H1 (cell line): ENCODE measurements around the gene LILRB3. TPM values are rescaled to one million over a fixed set of nuclear protein-coding genes. Genes with fewer than 3 reads are reported as not detected.

ENCODE experiments used
- CTCF ChIA-PET: fragments of 300-600 bp; sonication (Branson Sonifier 250); formaldehyde crosslinking; loops from one replicate; lab custom pipeline; 2021; ENCODE audit not compliant: partially characterized antibody; lab: Charles Lee
- POLR2A ChIA-PET: fragments of 300-600 bp; sonication (Branson Sonifier 250); formaldehyde crosslinking; loops from one replicate; lab custom pipeline; 2021; ENCODE audit warnings: inconsistent platforms; ENCODE audit not compliant: partially characterized antibody; lab: Charles Lee
- DNase-seq, 2 experiments: peaks; one replicate each; pipeline versions ENCODE4 v3.0.0 to v3.0.0-alpha.2; 2010 to 2022; ENCODE audit warnings: low spot score in 2 of 2, low read depth in 1 of 2, mixed read lengths in 1 of 2
- FAIRE-seq: peaks from 2 replicates; lab custom pipeline; 2011; peaks lifted over from hg19 to GRCh38; lab: Jason Lieb, UNC
- H2AFZ ChIP-seq: 2 replicates; pipeline ENCODE4 v1.8.1; 2012; ENCODE audit warnings: low read length, inconsistent platforms
- H2AK5ac ChIP-seq: 2 replicates; pipeline ENCODE4 v1.6.1; 2013; ENCODE audit warnings: low read depth, low read length
- H2BK120ac ChIP-seq: replicated peaks from 2 replicates; pipeline ENCODE3; 2013; ENCODE audit warnings: low read depth, low read length, inconsistent platforms
- H2BK12ac ChIP-seq: 2 replicates; pipeline ENCODE4 v1.6.1; 2013; ENCODE audit warnings: low read depth, low read length
- H2BK15ac ChIP-seq: 2 replicates; pipeline ENCODE4 v1.6.1; 2013; ENCODE audit warnings: low read length
- H2BK20ac ChIP-seq: 2 replicates; pipeline ENCODE4 v1.6.1; 2013; ENCODE audit warnings: low read length
- H2BK5ac ChIP-seq: 2 replicates; pipeline ENCODE4 v1.6.1; 2013; ENCODE audit warnings: low read depth, low read length
- H3K14ac ChIP-seq: 2 replicates; pipeline ENCODE4 v1.6.1; 2013; ENCODE audit warnings: inconsistent platforms; ENCODE audit not compliant: insufficient read length
- H3K18ac ChIP-seq: 2 replicates; pipeline ENCODE4 v1.6.1; 2013; ENCODE audit warnings: low read length; ENCODE audit errors: extremely low read depth
- H3K23ac ChIP-seq: 2 replicates; pipeline ENCODE4 v1.6.1; 2013; ENCODE audit warnings: inconsistent platforms; ENCODE audit not compliant: insufficient read length
- H3K23me2 ChIP-seq: 2 replicates; pipeline ENCODE4 v1.6.1; 2013; ENCODE audit warnings: low read depth, low read length
- H3K27ac ChIP-seq: 2 replicates; pipeline ENCODE4 v1.6.1; 2011; ENCODE audit warnings: low read depth, low read length, inconsistent platforms
- H3K27me3 ChIP-seq, 4 experiments: replicated peaks in 1 of 4; 1 replicate in 1 of 4; 2 replicates in 3 of 4; pipeline versions ENCODE4 v1.6.1 to v1.8.1; 2011 to 2013; ENCODE audit warnings: low read length in 3 of 4, mild to moderate bottlenecking in 3 of 4, inconsistent platforms in 2 of 4, mixed read lengths in 2 of 4, moderate library complexity in 1 of 4; ENCODE audit not compliant: control insufficient read depth in 3 of 4, insufficient read depth in 3 of 4; ENCODE audit errors: extremely low read depth in 1 of 4
- H3K36me3 ChIP-seq, 4 experiments: 2 replicates each; pipeline versions ENCODE4 v1.6.1 to v1.8.1; 2011 to 2013; ENCODE audit warnings: mild to moderate bottlenecking in 4 of 4, low read length in 3 of 4, moderate library complexity in 2 of 4, control low read depth in 1 of 4, inconsistent platforms in 1 of 4; ENCODE audit not compliant: insufficient read depth in 4 of 4, control insufficient read depth in 2 of 4
- H3K4ac ChIP-seq: replicated peaks from 2 replicates; pipeline ENCODE3; 2013; ENCODE audit warnings: low read length, low read depth, mixed read lengths, inconsistent platforms; ENCODE audit not compliant: insufficient read length
- H3K4me1 ChIP-seq, 4 experiments: replicated peaks in 1 of 4; 1 replicate in 1 of 4; 2 replicates in 3 of 4; pipeline versions ENCODE4 v1.6.1 to v1.8.1; 2011 to 2013; ENCODE audit warnings: low read length in 3 of 4, inconsistent platforms in 2 of 4, mixed read lengths in 1 of 4; ENCODE audit not compliant: insufficient read depth in 4 of 4, control insufficient read depth in 3 of 4
- H3K4me2 ChIP-seq, 2 experiments: 2 replicates each; pipeline versions ENCODE4 v1.6.1 to v1.8.1; 2011 to 2013; ENCODE audit warnings: low read depth in 2 of 2, low read length in 2 of 2, control low read depth in 1 of 2, inconsistent platforms in 1 of 2, mild to moderate bottlenecking in 1 of 2; ENCODE audit not compliant: insufficient read depth in 1 of 2
- H3K4me3 ChIP-seq, 4 experiments: fragments of 200-600, 300-600 bp in 1 of 4; sonication (generic), shearing (Covaris generic), sonication (Bioruptor Twin) in 1 of 4; 2 replicates each; pipeline versions ENCODE4 v1.5.1 to v1.8.1; 2011 to 2016; ENCODE audit warnings: low read length in 4 of 4, low read depth in 3 of 4, control low read depth in 2 of 4, inconsistent platforms in 2 of 4, mild to moderate bottlenecking in 2 of 4, mixed read lengths in 1 of 4, moderate library complexity in 1 of 4; ENCODE audit not compliant: insufficient read depth in 2 of 4; ENCODE audit errors: extremely low read depth in 1 of 4
- H3K56ac ChIP-seq: replicated peaks from 2 replicates; pipeline ENCODE3; 2013; ENCODE audit warnings: low read depth, mild to moderate bottlenecking, mixed read lengths, low read length, inconsistent platforms; ENCODE audit not compliant: insufficient read length
- H3K79me1 ChIP-seq: 2 replicates; pipeline ENCODE4 v1.6.1; 2013; ENCODE audit warnings: low read depth, low read length, control low read depth
- H3K79me2 ChIP-seq, 2 experiments: 2 replicates each; pipeline versions ENCODE4 v1.6.1 to v1.8.1; 2012 to 2013; ENCODE audit warnings: low read length in 2 of 2, mild to moderate bottlenecking in 2 of 2, inconsistent platforms in 1 of 2; ENCODE audit not compliant: insufficient read depth in 2 of 2, control insufficient read depth in 1 of 2
- H3K9ac ChIP-seq, 4 experiments: replicated peaks in 1 of 4; 1 replicate in 1 of 4; 2 replicates in 3 of 4; pipeline versions ENCODE4 v1.6.1 to v1.8.1; 2011 to 2013; ENCODE audit warnings: low read depth in 3 of 4, low read length in 3 of 4, control low read depth in 2 of 4, mild to moderate bottlenecking in 2 of 4, moderate library complexity in 2 of 4, inconsistent platforms in 1 of 4; ENCODE audit errors: extremely low read depth in 1 of 4
- H3K9me3 ChIP-seq, 2 experiments: 2 replicates each; pipeline versions ENCODE4 v1.6.1 to v1.8.1; 2012 to 2013; ENCODE audit warnings: mild to moderate bottlenecking in 2 of 2, moderate library complexity in 2 of 2, control low read depth in 1 of 2, inconsistent platforms in 1 of 2, low read depth in 1 of 2, low read length in 1 of 2, mixed read lengths in 1 of 2; ENCODE audit not compliant: insufficient read depth in 2 of 2
- H4K20me1 ChIP-seq, 2 experiments: replicated peaks in 1 of 2; 2 replicates each; pipeline versions ENCODE3 to v1.8.1; 2011 to 2013; ENCODE audit warnings: inconsistent platforms in 2 of 2, low read length in 2 of 2, mild to moderate bottlenecking in 1 of 2; ENCODE audit not compliant: insufficient read depth in 2 of 2, control insufficient read depth in 1 of 2
- H4K5ac ChIP-seq: 2 replicates; pipeline ENCODE4 v1.6.1; 2013; ENCODE audit warnings: low read length, low read depth, mixed read lengths, inconsistent platforms; ENCODE audit not compliant: insufficient read length
- H4K8ac ChIP-seq: 2 replicates; pipeline ENCODE4 v1.8.0; 2013; ENCODE audit warnings: mild to moderate bottlenecking, moderate library complexity, low read length, inconsistent platforms; ENCODE audit not compliant: insufficient read depth; ENCODE audit errors: extremely low read depth
- H4K91ac ChIP-seq: replicated peaks from 2 replicates; pipeline ENCODE3; 2013; ENCODE audit warnings: low read length, mixed read lengths, inconsistent platforms; ENCODE audit not compliant: insufficient read length
- ASH2L ChIP-seq: fragments of 200-600, 300-600 bp; sonication (generic); IDR thresholded peaks from one replicate; pipeline ENCODE4 v1.7.1; 2017; ENCODE audit warnings: low read length
- CREB1 ChIP-seq: IDR thresholded peaks from 2 replicates; pipeline ENCODE4 v1.6.1; 2012; ENCODE audit warnings: inconsistent platforms
- JUND ChIP-seq: IDR thresholded peaks from 2 replicates; pipeline ENCODE4 v1.6.1; 2011; ENCODE audit warnings: mild to moderate bottlenecking, improper control_type of control experiment, low read length
- NANOG ChIP-seq: IDR thresholded peaks from 2 replicates; pipeline ENCODE4 v1.6.1; 2011; ENCODE audit warnings: low read length, low read depth, mild to moderate bottlenecking, inconsistent platforms; ENCODE audit not compliant: insufficient read depth, poor library complexity, severe bottlenecking
- RNF2 ChIP-seq: fragments of 200-900, 300-1000 bp; sonication (generic); IDR thresholded peaks from 2 replicates; pipeline ENCODE4 v1.7.1; 2016; ENCODE audit warnings: borderline replicate concordance, low read depth, mild to moderate bottlenecking, antibody characterized with exemption, low read length; ENCODE audit not compliant: poor library complexity, severe bottlenecking; ENCODE audit errors: missing control alignments
- SIN3A ChIP-seq, 2 experiments: IDR thresholded peaks in 1 of 2; conservative IDR thresholded peaks in 1 of 2; 2 replicates each; pipeline ENCODE4 v1.6.1; 2011 to 2012; ENCODE audit warnings: low read length in 2 of 2, improper control_type of control experiment in 1 of 2, low read depth in 1 of 2, mild to moderate bottlenecking in 1 of 2
- SRF ChIP-seq: IDR thresholded peaks from 2 replicates; pipeline ENCODE4 v1.6.1; 2011; ENCODE audit warnings: mild to moderate bottlenecking, low read depth, low read length, moderate library complexity
- TAF1 ChIP-seq: IDR thresholded peaks from 2 replicates; pipeline ENCODE4 v1.6.1; 2011; ENCODE audit warnings: mild to moderate bottlenecking, low read depth, low read length
- TAF7 ChIP-seq: optimal IDR thresholded peaks from 2 replicates; pipeline ENCODE3; 2011; ENCODE audit warnings: low read depth, mild to moderate bottlenecking, inconsistent platforms, low read length, moderate library complexity, borderline replicate concordance
- ZNF274 ChIP-seq: IDR thresholded peaks from 2 replicates; pipeline ENCODE4 v1.7.0; 2012; ENCODE audit warnings: low read length, borderline replicate concordance; ENCODE audit errors: extremely low read depth
- WGBS, 2 experiments: shearing (Covaris generic) in 1 of 2; methylation state at CpG; one replicate each; pipeline versions ENCODE4 v1.1.6 to v1.1.7; 2013 to 2015; ENCODE audit warnings: low lambda C conversion rate in 2 of 2, mixed read lengths in 2 of 2, inconsistent platforms in 1 of 2, low coverage in 1 of 2, missing lambda C conversion rate in 1 of 2; ENCODE audit not compliant: insufficient replicate concordance in 2 of 2, insufficient coverage in 1 of 2, insufficient read length in 1 of 2; ENCODE audit errors: extremely low coverage in 1 of 2, missing lambda C conversion rate in 1 of 2; 5-methylcytosine and 5-hydroxymethylcytosine counted together
- polyA plus RNA-seq, 7 experiments: library from polyadenylated mRNA; depleted of rRNA in 3 of 7; stranded (reverse) in 5 of 7; unstranded in 2 of 7; fragments of >200 nt in 5 of 7; fragments of 200-250 nt in 2 of 7; gene quantifications; 1 replicate in 5 of 7; 2 replicates in 1 of 7; 4 replicates in 1 of 7; pipeline versions ENCODE4 v1.2.1 to v1.2.3, GENCODE V29; 2011 to 2013; ENCODE audit warnings: missing spikeins in 2 of 7, mixed read lengths in 2 of 7
- total RNA-seq: library from RNA; stranded (reverse); fragmentation: NEBNext Ultra II Directional; extraction: Animal tissue kit (Norgen Biotek cat#: 25700); gene quantifications from 2 replicates; pipeline ENCODE4 v1.2.1, GENCODE V29; 2021
- TF ChIP-seq, protein P1 (sequence below): IDR thresholded peaks from 2 replicates; pipeline ENCODE4 v1.6.1; 2012; ENCODE audit warnings: inconsistent platforms

Gene LILRB3
- total and polyA plus RNA-seq, 2 of the 8 experiments (the other 6 are each of a cell fraction or from before 2014, with no cell fraction given): not detected

DNA sequence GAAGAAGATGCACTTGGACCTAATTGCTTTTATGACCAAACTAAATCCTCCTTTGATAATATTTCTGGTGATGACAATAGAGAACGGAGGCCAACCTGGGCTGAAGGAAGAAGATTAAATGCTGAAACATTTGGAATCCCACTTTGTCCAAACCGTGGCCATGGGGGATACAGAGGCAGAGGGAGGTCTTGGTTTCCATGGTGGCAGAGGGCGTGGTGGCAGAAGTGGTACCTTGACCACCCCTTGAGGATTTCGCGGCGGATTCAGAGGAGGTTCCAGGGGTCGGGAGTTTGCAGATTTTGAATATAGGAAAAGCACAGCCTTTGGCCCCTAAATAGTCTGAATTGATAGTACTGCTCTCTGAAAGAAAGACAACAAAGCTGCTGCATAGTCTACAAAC lies 7.2 kb upstream of the LILRB3 start:
- Histone ChIP-seq H2AFZ (no peak overlapping the region), H3K4me2 (no peak overlapping the region), H2BK12ac (no peak overlapping the region), H3K14ac (no peak overlapping the region), H3K27ac (no peak overlapping the region), H3K4ac (no peak overlapping the region), H3K27me3 (peaks cover 0 to 7% (median 2%) of the 10 kb centered on the region in 4 experiments; a peak in 3 of 7 replicates), H3K23ac (no peak overlapping the region), H3K23me2 (no peaks in the 10 kb centered on the region), H2BK5ac (no peak overlapping the region), H2BK15ac (no peak overlapping the region), H3K36me3 (no peaks in the 10 kb centered on the region), H3K4me1 (no peaks in the 10 kb centered on the region), H3K4me3 (no peak overlapping the region), H3K18ac (no peak overlapping the region), H4K5ac (no peak overlapping the region)
- WGBS, 2 experiments: 88% methylated on average over 7 of the region's 7 CpGs; no CpG with 5 or more reads in 1 of the 2 experiments
- FAIRE-seq (no peak), DNase-seq (no peak)
- POLR2A ChIA-PET: interaction anchor here (6.4 kb wide), 1 partner anchor 22 kb away, joined by 73 read pairs; no protein-coding TSS in a partner anchor
- CTCF ChIA-PET: no interaction called here
- no peak for TF ChIP-seq SRF
- no peak for TF ChIP-seq TAF7
- no peak for TF ChIP-seq RNF2
- TF ChIP-seq NANOG: no peak
- TF ChIP-seq CREB1: no peak
- TF ChIP-seq, protein P1, sequence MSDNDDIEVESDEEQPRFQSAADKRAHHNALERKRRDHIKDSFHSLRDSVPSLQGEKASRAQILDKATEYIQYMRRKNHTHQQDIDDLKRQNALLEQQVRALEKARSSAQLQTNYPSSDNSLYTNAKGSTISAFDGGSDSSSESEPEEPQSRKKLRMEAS: no peak
- no peak for TF ChIP-seq SIN3A (conservative IDR thresholded peaks at IDR 0.05 in 1 of 2, IDR thresholded peaks at IDR 0.05 in 1 of 2; ENCODE audit: low read depth in 1 of 2, low read length in 2 of 2)
- TF ChIP-seq JUND: no peak
- no peak for TF ChIP-seq TAF1
- TF ChIP-seq ZNF274: no peak
- TF ChIP-seq ASH2L: no peak
- TF ChIP-seq, all 59 proteins: peak for 0
- Histone ChIP-seq H4K91ac (no peak overlapping the region), H2AK5ac (no peak overlapping the region), H4K8ac (no peak overlapping the region), H2BK20ac (no peak overlapping the region), H2BK120ac (no peak overlapping the region), H3K79me2 (no peaks in the 10 kb centered on the region), H3K56ac (no peak overlapping the region), H3K9me3 (peaks cover 4 to 6% of the 10 kb centered on the region in 2 experiments; a peak in 2 of 4 replicates), H4K20me1 (no peaks in the 10 kb centered on the region), H3K9ac (no peak overlapping the region), H3K79me1 (no peaks in the 10 kb centered on the region)
